HepG2 (cell line): ENCODE data around the gene NEU4. TPM values are rescaled to one million over a fixed set of nuclear protein-coding genes. Genes with fewer than 3 reads are reported as not detected.

Experiments used
- ASH2L ChIP-seq: fragments of 300-600, 200-600 bp; sonication (generic); IDR thresholded peaks from 2 replicates; pipeline ENCODE4 v1.7.0; 2017; ENCODE audit warnings: low read depth, mild to moderate bottlenecking, moderate library complexity, mixed read lengths, low read length; ENCODE audit not compliant: insufficient read length
- ATAD3A ChIP-seq: sonication (generic); formaldehyde crosslinking; IDR thresholded peaks from 2 replicates; pipeline ENCODE4 v1.4.0; 2020; ENCODE audit warnings: missing genetic modification reagents
- CTCF ChIP-seq: sonication (generic); formaldehyde crosslinking; IDR thresholded peaks from 2 replicates; pipeline ENCODE4 v1.5.0; 2020; ENCODE audit warnings: mild to moderate bottlenecking, missing genetic modification reagents, moderate library complexity
- FOSL2 ChIP-seq: sonication (generic); formaldehyde crosslinking; IDR thresholded peaks from 2 replicates; pipeline ENCODE4 v1.4.0; 2020; ENCODE audit warnings: missing genetic modification reagents
- FOXK1 ChIP-seq: sonication (generic); formaldehyde crosslinking; IDR thresholded peaks from 2 replicates; pipeline ENCODE4 v1.4.0; 2020; ENCODE audit warnings: low read depth, missing genetic modification reagents, borderline replicate concordance
- HDAC1 ChIP-seq: sonication (generic); formaldehyde crosslinking; IDR thresholded peaks from 2 replicates; pipeline ENCODE4 v1.5.1; 2020; ENCODE audit warnings: mild to moderate bottlenecking, missing genetic modification reagents
- HIVEP1 ChIP-seq: sonication (generic); formaldehyde crosslinking; IDR thresholded peaks from 2 replicates; pipeline ENCODE4 v1.4.0; 2020; ENCODE audit warnings: mild to moderate bottlenecking, missing genetic modification reagents
- MAFF ChIP-seq: IDR thresholded peaks from 2 replicates; pipeline ENCODE4 v1.6.1; 2011; ENCODE audit warnings: low read depth, low read length, improper control_type of control experiment
- MLX ChIP-seq: IDR thresholded peaks from 2 replicates; pipeline ENCODE4 v1.6.1; 2016
- NFKBIZ ChIP-seq: IDR thresholded peaks from 2 replicates; pipeline ENCODE4 v1.6.1; 2018; ENCODE audit warnings: missing genetic modification reagents, missing compliant biosample characterization
- PAXIP1 ChIP-seq: sonication (generic); formaldehyde crosslinking; conservative IDR thresholded peaks from 2 replicates; pipeline ENCODE4 v1.4.0; 2020; ENCODE audit warnings: mild to moderate bottlenecking, missing genetic modification reagents, moderate library complexity
- POLR2A ChIP-seq, 2 experiments: IDR thresholded peaks; 2 replicates each; pipeline ENCODE4 v1.6.1; 2011; ENCODE audit warnings: low read depth in 2 of 2, low read length in 2 of 2, mild to moderate bottlenecking in 1 of 2, moderate library complexity in 1 of 2; ENCODE audit not compliant: insufficient read depth in 1 of 2
- RFX5 ChIP-seq: IDR thresholded peaks from 2 replicates; pipeline ENCODE4 v1.6.1; 2011; ENCODE audit warnings: low read depth, low read length, improper control_type of control experiment
- SP1 ChIP-seq, 2 experiments: fragments of 450-650 bp in 1 of 2; sonication (generic) in 1 of 2; formaldehyde crosslinking in 1 of 2; IDR thresholded peaks; 2 replicates each; pipeline versions ENCODE4 v1.4.0 to v1.6.1; 2016 to 2020; ENCODE audit warnings: missing genetic modification reagents in 1 of 2
- TFAP4 ChIP-seq: sonication (generic); IDR thresholded peaks from 2 replicates; pipeline ENCODE4 v1.6.1; 2016; ENCODE audit warnings: low read depth, borderline replicate concordance
- TSC22D2 ChIP-seq: sonication (generic); formaldehyde crosslinking; IDR thresholded peaks from 2 replicates; pipeline ENCODE4 v1.5.1; 2020; ENCODE audit warnings: missing genetic modification reagents, mild to moderate bottlenecking, borderline replicate concordance
- U2AF2 ChIP-seq: fragments of 200-400 bp; formaldehyde crosslinking; IDR thresholded peaks from 2 replicates; pipeline ENCODE4 v1.6.1; 2017; ENCODE audit warnings: low read depth, mild to moderate bottlenecking, low read length
- ZKSCAN1 ChIP-seq: fragments of 150-350 bp; IDR thresholded peaks from 2 replicates; pipeline ENCODE4 v1.6.1; 2014; ENCODE audit warnings: low read length
- ZNF543 ChIP-seq: sonication (generic); formaldehyde crosslinking; IDR thresholded peaks from 2 replicates; pipeline ENCODE4 v1.4.0; 2020; ENCODE audit warnings: mild to moderate bottlenecking, missing genetic modification reagents
- ZNF672 ChIP-seq: sonication (generic); formaldehyde crosslinking; IDR thresholded peaks from 2 replicates; pipeline ENCODE4 v1.8.1; 2022; ENCODE audit warnings: missing genetic modification reagents
- ZNF710 ChIP-seq: sonication (generic); formaldehyde crosslinking; IDR thresholded peaks from 2 replicates; pipeline ENCODE4 v1.5.0; 2020; ENCODE audit warnings: mild to moderate bottlenecking, missing genetic modification reagents, borderline replicate concordance
- ZNF761 ChIP-seq: sonication (generic); formaldehyde crosslinking; conservative IDR thresholded peaks from 2 replicates; pipeline ENCODE4 v1.4.0; 2020; ENCODE audit warnings: mild to moderate bottlenecking, missing genetic modification reagents
- polyA plus RNA-seq, 8 experiments: library from polyadenylated mRNA; depleted of rRNA in 3 of 8; stranded (reverse) in 7 of 8; unstranded in 1 of 8; fragments of >200 nt; fragmentation: Illumina TruSeq in 4 of 8; extraction: Trizol in 4 of 8; gene quantifications; 2 replicates each; pipeline versions ENCODE4 v1.2.1 to v1.2.3, GENCODE V29; 2011 to 2016; ENCODE audit warnings: low read depth in 4 of 8, missing spikeins in 1 of 8, mixed read lengths in 1 of 8; ENCODE audit not compliant: insufficient read depth in 1 of 8
- total RNA-seq, 5 experiments: library from RNA; depleted of rRNA; stranded (reverse); fragments of >200 nt; fragmentation: Illumina TruSeq; extraction: Trizol; gene quantifications; 2 replicates each; pipeline ENCODE4 v1.2.3, GENCODE V29; 2016; ENCODE audit warnings: low read depth in 1 of 5

NEU4 gene
- total and polyA plus RNA-seq, 2 of the 13 experiments (the other 11 are each of a cell fraction or from before 2014, with no cell fraction given) = 53.5 to 107 TPM

- TF ChIP-seq NFKBIZ (CRISPR knock-in tag) = no peak
- no peak for TF ChIP-seq TFAP4
- no peak for TF ChIP-seq ZNF710 (CRISPR knock-in tag)
- TF ChIP-seq FOSL2 (CRISPR knock-in tag) = no peak; the same call in 1 of the 2 replicates
- no peak for TF ChIP-seq FOXK1 (CRISPR knock-in tag)
- no peak for TF ChIP-seq ATAD3A (CRISPR knock-in tag)
- TF ChIP-seq HIVEP1 (CRISPR knock-in tag) = no peak
- TF ChIP-seq CTCF = no peak
- TF ChIP-seq ZNF761 (CRISPR knock-in tag) = no peak
- TF ChIP-seq ZKSCAN1 = peak; percentile 60
- TF ChIP-seq U2AF2 = no peak
- no peak for TF ChIP-seq POLR2A (IDR thresholded peaks at IDR 0.05; ENCODE audit: insufficient read depth in 1 of 2, low read depth in 2 of 2, low read length in 2 of 2)
- no peak for TF ChIP-seq SP1 (IDR thresholded peaks at IDR 0.05)
- TF ChIP-seq SP1 (CRISPR knock-in tag; IDR thresholded peaks at IDR 0.05) = no peak
- TF ChIP-seq HDAC1 (CRISPR knock-in tag) = no peak
- TF ChIP-seq RFX5 = peak; percentile 14; the same call in 1 of the 2 replicates
- peak; percentile 13 for TF ChIP-seq ASH2L
- TF ChIP-seq TSC22D2 = no peak
- TF ChIP-seq MAFF = no peak
- no peak for TF ChIP-seq PAXIP1 (CRISPR knock-in tag)
- no peak for TF ChIP-seq MLX (CRISPR knock-in tag)
- no peak for TF ChIP-seq ZNF672
- no peak for TF ChIP-seq ZNF543 (CRISPR knock-in tag)
Observed at GRCh38 chr2:241818229-241818942, 9.4 kb downstream of the NEU4 start (continued).
